Body of pancreas (tissue), 4 donors: ENCODE results near the gene LRG1. TPM values are rescaled to one million over a fixed set of nuclear protein-coding genes. Genes with fewer than 3 reads are reported as not detected.

ENCODE experiments used
- ATAC-seq: fragments of 150-250 bp; one replicate; pipeline ENCODE4 v1.9.1; 2016
- DNase-seq, 4 donors: peaks; one replicate each; pipeline ENCODE4 v3.0.0-alpha.2; 2019
- H3K27ac ChIP-seq, 4 donors: fragments of 200-600 bp; sonication (generic); 1 replicate in 3 of 4; 2 replicates in 1 of 4; pipeline versions ENCODE4 v1.5.1 to v1.6.1; 2016 to 2019; ENCODE audit warnings: mild to moderate bottlenecking in 1 of 4, mixed read lengths in 1 of 4, moderate library complexity in 1 of 4
- H3K27me3 ChIP-seq, 2 donors: fragments of 200-600 bp; sonication (generic); one replicate each; pipeline ENCODE4 v1.6.0; 2016; ENCODE audit warnings: mild to moderate bottlenecking in 1 of 2
- H3K36me3 ChIP-seq, 2 donors: fragments of 200-600 bp; sonication (generic); replicated peaks in 1 of 2; 2 replicates each; pipeline ENCODE4 v1.5.1; 2016; ENCODE audit warnings: low read depth in 2 of 2; ENCODE audit not compliant: insufficient read depth in 1 of 2
- H3K4me1 ChIP-seq: fragments of 200-600 bp; sonication (generic); one replicate; pipeline ENCODE4 v1.6.0; 2016
- H3K4me3 ChIP-seq, 2 donors: fragments of 200-600 bp; sonication (generic); 1 replicate in 1 of 2; 2 replicates in 1 of 2; pipeline ENCODE4 v1.5.1; 2016 to 2019
- H3K9me3 ChIP-seq, 3 donors: fragments of 200-600 bp; sonication (generic); 1 replicate in 2 of 3; 2 replicates in 1 of 3; pipeline ENCODE4 v1.5.1; 2016
- CTCF ChIP-seq, 7 experiments: fragments of 450-650 bp in 4 of 7; fragments of 200-600 bp in 3 of 7; sonication (generic) in 3 of 7; IDR thresholded peaks; one replicate each; pipeline ENCODE4 v1.5.1; 2016 to 2019; ENCODE audit warnings: antibody characterized with exemption in 7 of 7
- POLR2A ChIP-seq, 3 donors: fragments of 450-650 bp; IDR thresholded peaks; one replicate each; pipeline ENCODE4 v1.6.1; 2016; ENCODE audit warnings: antibody characterized with exemption in 3 of 3, mild to moderate bottlenecking in 2 of 3
- WGBS, 2 donors: methylation state at CpG; one replicate each; pipeline ENCODE4 v1.1.5; 2017; 5-methylcytosine and 5-hydroxymethylcytosine counted together
- intact Hi-C: fragments of 100-400 bp; cut with DNase I; formaldehyde crosslinking; loops from one replicate; pipeline ENCODE4 v1.15.1; 2023
- total RNA-seq, 2 donors: library from RNA; depleted of rRNA; stranded (reverse); fragments of >200 nt; gene quantifications; one replicate each; pipeline ENCODE4 v1.1.0, GENCODE V29; 2016

LRG1 gene
- total RNA-seq, 2 donors from 2014 or later, result 8.8 to 21.1 TPM

GRCh38 chr19:4555657-4556561 is 16.1 kb upstream of the LRG1 start:
- WGBS, 2 donors, result 76 to 77% methylated on average over 32 to 39 of the region's 43 CpGs
- H3K27me3 ChIP-seq, result no peaks in the 10 kb centered on the region
- no peak overlapping the region for H3K27ac ChIP-seq
- H3K36me3 ChIP-seq, result no peaks in the 10 kb centered on the region
- no peaks in the 10 kb centered on the region for H3K9me3 ChIP-seq
- peaks cover 5% of the 10 kb centered on the region for H3K4me1 ChIP-seq
- ATAC-seq (no peak), DNase-seq (no peak)
- intact Hi-C loops, result no loop called here
- TF ChIP-seq CTCF (IDR thresholded peaks at IDR 0.05) (no peak), POLR2A (IDR thresholded peaks at IDR 0.05) (no peak)
- H3K4me3 ChIP-seq, result no peak overlapping the region

GRCh38 chr19:4554717-4555116 is 14.9 kb upstream of the LRG1 start:
- no peaks in the 10 kb centered on the region for H3K27me3 ChIP-seq
- DNase-seq (no peak), ATAC-seq (no peak)
- no peaks in the 10 kb centered on the region for H3K36me3 ChIP-seq
- H3K4me1 ChIP-seq, result peaks cover 5% of the 10 kb centered on the region
- intact Hi-C loops, result no loop called here
- no peaks in the 10 kb centered on the region for H3K9me3 ChIP-seq
- TF ChIP-seq CTCF (IDR thresholded peaks at IDR 0.05) (no peak), POLR2A (IDR thresholded peaks at IDR 0.05) (no peak)
- H3K27ac ChIP-seq, result no peak overlapping the region
- H3K4me3 ChIP-seq, result no peak overlapping the region
- 83 to 93% methylated on average over 7 of the region's 7 CpGs for WGBS, 2 donors

- TF ChIP-seq POLR2A (IDR thresholded peaks at IDR 0.05), result no peak
- TF ChIP-seq CTCF (IDR thresholded peaks at IDR 0.05), result no peak
- H3K27me3 ChIP-seq, result no peaks in the 10 kb centered on the region
- intact Hi-C loops, result no loop called here
- 65 to 69% methylated on average over 3 of the region's 3 CpGs for WGBS, 2 donors
- H3K9me3 ChIP-seq, result no peaks in the 10 kb centered on the region
- no peaks in the 10 kb centered on the region for H3K36me3 ChIP-seq
- H3K4me3 ChIP-seq, result no peak overlapping the region
- ATAC-seq (no peak), DNase-seq (no peak)
- no peak overlapping the region for H3K27ac ChIP-seq
- H3K4me1 ChIP-seq, result peaks cover 5% of the 10 kb centered on the region
Observed at GRCh38 chr19:4553775-4554174, 13.9 kb upstream of the LRG1 start.

- H3K4me3 ChIP-seq, result no peak overlapping the region
- TF ChIP-seq POLR2A (IDR thresholded peaks at IDR 0.05) (no peak), CTCF (IDR thresholded peaks at IDR 0.05) (no peak)
- H3K27ac ChIP-seq, result no peak overlapping the region
- intact Hi-C loops, result no loop called here
- no peaks in the 10 kb centered on the region for H3K27me3 ChIP-seq
- peaks cover 3% of the 10 kb centered on the region for H3K4me1 ChIP-seq
- DNase-seq (no peak), ATAC-seq (no peak)
- no peaks in the 10 kb centered on the region for H3K36me3 ChIP-seq
- no peaks in the 10 kb centered on the region for H3K9me3 ChIP-seq
Observed at GRCh38 chr19:4553092-4553695, 13.4 kb upstream of the LRG1 start.

- DNase-seq (no peak), ATAC-seq (no peak)
- intact Hi-C loops, result no loop called here
Observed at GRCh38 chr19:4552525-4552819, 12.6 kb upstream of the LRG1 start.

More at GRCh38 chr19:4552525-4552819, 12.6 kb upstream of the LRG1 start:
- Histone ChIP-seq H3K27me3 (no peaks in the 10 kb centered on the region), H3K27ac (no peak overlapping the region), H3K9me3 (no peaks in the 10 kb centered on the region), H3K4me3 (no peak overlapping the region), H3K36me3 (no peaks in the 10 kb centered on the region), H3K4me1 (peaks cover 2% of the 10 kb centered on the region)
- WGBS, 2 donors, result 75 to 86% methylated on average over 4 to 18 of the region's 18 CpGs
- TF ChIP-seq CTCF (IDR thresholded peaks at IDR 0.05) (no peak), POLR2A (IDR thresholded peaks at IDR 0.05) (no peak)
